ENCODE results near the gene TRIM33. TPM values are rescaled to one million over a fixed set of nuclear protein-coding genes. Genes with fewer than 3 reads are reported as not detected.

The TRIM33 gene
- total and polyA plus RNA-seq, 2 donors (not counting 3 experiments of a cell fraction or from before 2014, with no cell fraction given) = 10.3 to 29.1 TPM

GRCh38 chr1:114507513-114507912, 3.5 kb downstream of the TRIM33 start:
- Histone ChIP-seq H4K20me1 (replicated peaks; ENCODE audit: control insufficient read depth, extremely low read depth, insufficient read depth, low read length) (peaks cover 2% of the 10 kb centered on the region), H3K79me2 (ENCODE audit: control insufficient read depth, insufficient read depth, low read length) (peaks cover 81% of the 10 kb centered on the region), H3K27ac (ENCODE audit: insufficient read depth, low read depth, low read length) (no peak overlapping the region), H3K9ac (replicated peaks; ENCODE audit: extremely low read depth, insufficient read depth, low read length) (no peak overlapping the region), H2AFZ (ENCODE audit: low read depth, low read length) (no peak overlapping the region), H3K4me2 (ENCODE audit: insufficient read depth, low read length) (no peak overlapping the region), H3K9me3 (replicated peaks; ENCODE audit: control insufficient read depth, insufficient read depth, low read length) (no peaks in the 10 kb centered on the region), H3K9me1 (replicated peaks; ENCODE audit: control insufficient read depth, extremely low read depth, insufficient read depth, low read length) (no peaks in the 10 kb centered on the region), H3K36me3 (ENCODE audit: control insufficient read depth in 2 of 2, extremely low read depth in 1 of 2, insufficient read depth in 2 of 2, low read length in 2 of 2) (peaks cover 0 to 3% of the 10 kb centered on the region in 2 experiments), H3K27me3 (ENCODE audit: control insufficient read depth in 2 of 2, insufficient read depth in 2 of 2, low read length in 2 of 2) (no peaks in the 10 kb centered on the region), H3K4me1 (ENCODE audit: control insufficient read depth, extremely low read depth, insufficient read depth, low read length) (peaks cover 21% of the 10 kb centered on the region), H3K4me3 (replicated peaks in 1 of 3; ENCODE audit: insufficient read depth in 1 of 3, low read depth in 1 of 3, low read length in 3 of 3) (no peak overlapping the region)
- TF ChIP-seq EZH2 (IDR thresholded peaks at IDR 0.05; ENCODE audit: borderline replicate concordance, low read depth, low read length, severe bottlenecking) (no peak), MAX (IDR thresholded peaks at IDR 0.05; ENCODE audit: insufficient read depth, insufficient read length) (no peak), GATA2 (IDR thresholded peaks at IDR 0.05; ENCODE audit: insufficient read depth, insufficient read length, low read depth, low read length) (no peak)
- CTCF ChIA-PET = no interaction called here
- POLR2A ChIA-PET = no interaction called here
- DNase-seq (ENCODE audit: low read depth, low spot score) = no peak
- FAIRE-seq = no peak
- no TSS peak for BruUV-seq (replicated peaks)
- intact Hi-C loops (cut with micrococcal nuclease) = no loop called here
- dilution Hi-C loops (cut with MboI; ENCODE audit: extremely low pct_ligation_motif_present, low sequenced_read_pairs) = no loop called here

GRCh38 chr1:114505148-114505561, 5.8 kb downstream of the TRIM33 start:
- TF ChIP-seq POLR2A (IDR thresholded peaks at IDR 0.05; ENCODE audit: low read depth, low read length) (no peak), MAX (IDR thresholded peaks at IDR 0.05; ENCODE audit: insufficient read depth, insufficient read length) (no peak), MYC (IDR thresholded peaks at IDR 0.05; ENCODE audit: low read depth, low read length) (no peak), JUN (IDR thresholded peaks at IDR 0.05; ENCODE audit: borderline replicate concordance, insufficient read depth, insufficient read length, low read depth) (no peak), GATA2 (IDR thresholded peaks at IDR 0.05; ENCODE audit: insufficient read depth, insufficient read length, low read depth, low read length) (no peak), FOS (IDR thresholded peaks at IDR 0.05; ENCODE audit: borderline replicate concordance, insufficient read depth, low read length) (no peak), EZH2 (IDR thresholded peaks at IDR 0.05; ENCODE audit: borderline replicate concordance, low read depth, low read length, severe bottlenecking) (no peak)
- BruUV-seq (replicated peaks) = no TSS peak
- peaks cover 0 to 3% of the 10 kb centered on the region in 2 experiments for H3K36me3 ChIP-seq (ENCODE audit: control insufficient read depth in 2 of 2, extremely low read depth in 1 of 2, insufficient read depth in 2 of 2, low read length in 2 of 2)
- intact Hi-C loops (cut with micrococcal nuclease) (no loop called here), dilution Hi-C loops (cut with MboI; ENCODE audit: extremely low pct_ligation_motif_present, low sequenced_read_pairs) (no loop called here)
- H3K27me3 ChIP-seq (ENCODE audit: control insufficient read depth in 2 of 2, insufficient read depth in 2 of 2, low read length in 2 of 2) = no peaks in the 10 kb centered on the region
- DNase-seq (ENCODE audit: low read depth, low spot score) (no peak), FAIRE-seq (no peak)
- peaks cover 17% of the 10 kb centered on the region for H3K4me1 ChIP-seq (ENCODE audit: control insufficient read depth, extremely low read depth, insufficient read depth, low read length)
- H4K20me1 ChIP-seq (replicated peaks; ENCODE audit: control insufficient read depth, extremely low read depth, insufficient read depth, low read length) = peaks cover 10% of the 10 kb centered on the region
- ChIA-PET CTCF (interaction anchor here (0.6 to 1.2 kb wide), 3 partner anchors 21 to 79 kb away, joined by 3 read pairs; no protein-coding TSS in a partner anchor), POLR2A (no interaction called here)
- no peaks in the 10 kb centered on the region for H3K9me1 ChIP-seq (replicated peaks; ENCODE audit: control insufficient read depth, extremely low read depth, insufficient read depth, low read length)
- no peak overlapping the region for H3K27ac ChIP-seq (ENCODE audit: insufficient read depth, low read depth, low read length)
- peaks cover 97% of the 10 kb centered on the region for H3K79me2 ChIP-seq (ENCODE audit: control insufficient read depth, insufficient read depth, low read length)
- H3K9ac ChIP-seq (replicated peaks; ENCODE audit: extremely low read depth, insufficient read depth, low read length) = no peak overlapping the region
- no peak overlapping the region for H3K4me3 ChIP-seq (replicated peaks in 1 of 3; ENCODE audit: insufficient read depth in 1 of 3, low read depth in 1 of 3, low read length in 3 of 3)
- H3K4me2 ChIP-seq (ENCODE audit: insufficient read depth, low read length) = no peak overlapping the region
- no peaks in the 10 kb centered on the region for H3K9me3 ChIP-seq (replicated peaks; ENCODE audit: control insufficient read depth, insufficient read depth, low read length)
- H2AFZ ChIP-seq (ENCODE audit: low read depth, low read length) = no peak overlapping the region

Data from endothelial cell of umbilical vein (primary cell).